NCI-H1092 treated with DMSO at 0.1 percent for 48 hours (cell line): ENCODE results near the gene ZRANB2.

Experiments
- DNase-seq: peaks from one replicate; lab custom pipeline; 2025; lab: John Stamatoyannopoulos, UW

ZRANB2 gene

GRCh38 chr1:71068325-71069240 lies 12.3 kb downstream of the ZRANB2 start:
- DNase-seq, result no peak

GRCh38 chr1:71054791-71055190 lies 26.0 kb downstream of the ZRANB2 start:
- no peak for DNase-seq

DNA sequence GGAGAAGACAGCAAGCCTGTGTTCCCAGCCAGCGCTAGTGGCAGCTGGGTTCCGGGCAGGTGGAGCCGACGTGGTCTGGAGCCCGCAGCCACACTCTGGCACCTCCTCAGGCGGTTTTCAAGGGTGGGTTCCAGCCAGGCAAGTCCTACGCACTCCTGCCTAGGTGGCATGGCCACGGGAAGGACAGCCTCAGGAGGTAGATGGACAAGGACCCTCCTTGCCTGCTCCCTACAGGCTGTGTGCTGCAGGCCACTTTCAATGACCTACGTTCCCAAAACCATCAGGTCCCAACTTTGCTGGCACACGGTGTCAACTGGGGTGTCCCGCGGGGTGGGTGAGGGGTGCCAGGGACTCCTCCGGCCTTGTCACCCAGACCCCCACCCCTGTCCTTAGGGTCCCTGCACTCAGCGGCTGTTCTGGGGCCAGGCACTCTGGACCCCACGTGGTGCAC lies 26.5 kb downstream of the ZRANB2 start:
- no peak for DNase-seq

DNA sequence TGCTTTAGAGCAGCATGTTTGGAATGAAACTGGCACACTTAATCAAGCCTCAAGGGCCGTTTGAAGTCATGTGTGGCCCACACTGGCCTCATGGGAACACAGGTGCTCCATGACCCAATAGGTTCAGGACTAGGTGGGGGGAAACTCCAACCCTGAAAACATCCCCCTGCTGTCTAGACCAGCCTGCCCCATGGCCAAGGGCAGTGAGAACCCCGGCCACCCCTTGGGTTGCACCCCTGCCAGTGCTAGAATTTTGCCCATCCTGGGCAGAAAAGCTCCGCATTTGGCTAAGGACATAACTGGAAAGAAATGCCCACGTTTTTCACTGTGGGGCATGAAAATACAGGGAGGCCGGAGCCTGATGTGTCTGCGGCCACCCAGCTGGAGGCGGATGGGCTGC lies 27.1 kb downstream of the ZRANB2 start:
- DNase-seq, result no peak

- no peak for DNase-seq
These were observed 27.7 kb downstream of the ZRANB2 start for GRCh38 chr1:71053146-71053545.

GRCh38 chr1:71049951-71050598 lies 30.8 kb downstream of the ZRANB2 start:
- peak; percentile 62 for DNase-seq

GRCh38 chr1:71047635-71048607 lies 32.9 kb downstream of the ZRANB2 start, which contains the start of gene PTGER3:
TSS of gene PTGER3 (minus strand) at chr1:71047816. CDS start at chr1:71047577, 239 bp downstream.
- peak; percentile 28 for DNase-seq

DNA sequence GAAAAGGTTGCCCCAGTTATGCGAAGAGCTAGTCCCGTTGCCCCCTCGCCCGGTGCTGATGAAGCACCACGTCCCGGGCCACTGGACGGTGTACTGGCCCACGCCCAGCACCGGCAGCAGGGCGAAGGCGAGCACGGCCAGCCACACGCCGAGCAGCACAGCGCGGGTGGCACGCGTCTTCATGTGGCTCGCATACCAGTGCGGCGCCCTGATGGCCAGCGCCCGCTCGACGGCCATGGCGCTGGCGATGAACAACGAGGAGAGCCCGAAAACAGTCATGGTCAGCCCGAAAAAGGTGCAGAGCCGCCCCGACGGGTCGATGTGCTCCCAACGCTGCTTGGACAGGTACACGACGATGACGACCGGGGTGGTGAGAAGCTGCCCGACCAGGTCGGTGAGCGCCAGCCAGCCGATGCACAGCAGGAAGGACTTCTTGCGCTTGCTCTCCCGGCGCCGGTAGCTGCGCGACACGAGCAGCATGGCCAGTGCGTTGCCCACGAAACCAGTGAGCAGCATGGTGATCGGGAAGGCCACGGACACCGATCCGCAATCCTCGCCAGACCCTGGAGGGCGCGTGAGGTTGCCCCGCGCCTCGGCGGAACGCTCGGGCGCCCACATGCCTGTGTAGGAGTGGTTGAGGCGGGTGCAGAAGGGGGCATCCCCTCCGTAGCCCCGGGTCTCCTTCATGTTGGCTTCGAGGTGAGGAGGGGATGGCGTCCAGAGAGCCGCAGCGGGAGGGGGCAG lies 33.8 kb downstream of the ZRANB2 start:
- no peak for DNase-seq

DNA sequence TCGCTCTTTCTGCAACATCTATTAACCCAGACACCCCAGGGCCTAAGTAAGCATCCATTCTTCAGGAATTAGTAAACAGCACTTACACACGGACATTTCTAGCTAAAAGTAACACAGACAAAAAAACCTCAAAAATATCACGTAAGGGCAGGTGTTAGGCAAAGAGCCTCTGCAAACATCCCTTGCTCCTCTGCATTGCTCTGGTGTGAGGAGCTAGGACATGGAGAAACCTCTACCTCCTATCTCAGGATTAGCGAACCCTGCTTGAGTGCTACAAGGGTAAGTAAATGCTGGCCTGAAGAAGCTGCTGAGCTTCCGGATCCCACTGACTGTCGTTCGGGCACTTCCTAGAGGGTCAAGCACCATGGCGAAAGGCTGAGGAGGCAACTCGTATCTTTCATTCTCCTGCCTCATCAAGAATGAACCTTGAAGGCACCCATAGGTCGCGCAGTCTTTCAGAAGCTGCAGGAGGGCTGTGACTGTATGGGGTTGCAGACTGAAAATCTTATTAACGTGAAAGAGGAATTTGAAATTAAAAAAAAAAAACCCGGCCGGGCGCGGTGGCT lies 35.3 kb downstream of the ZRANB2 start:
- DNase-seq, result no peak

- DNase-seq, result no peak
These were observed 36.0 kb downstream of the ZRANB2 start for GRCh38 chr1:71044833-71045232.

DNA sequence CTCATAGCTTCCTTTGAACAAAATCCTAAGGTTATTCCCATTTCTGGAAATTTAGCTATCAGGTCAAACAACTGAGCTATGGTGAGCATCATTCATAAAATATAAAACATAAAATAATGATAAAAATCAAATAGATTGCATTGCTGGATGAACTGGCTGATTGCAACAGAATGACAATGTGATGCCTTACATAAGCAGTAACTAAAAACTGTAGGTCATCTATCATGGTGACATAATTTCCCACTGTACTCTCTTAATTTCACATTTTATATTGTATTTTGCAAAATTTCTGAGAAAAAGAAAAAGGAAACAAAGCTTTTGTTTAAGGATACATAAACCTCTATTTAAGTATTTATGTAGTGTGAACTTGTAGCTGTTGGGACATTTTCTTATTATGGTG lies 37.8 kb downstream of the ZRANB2 start:
- no peak for DNase-seq

DNA sequence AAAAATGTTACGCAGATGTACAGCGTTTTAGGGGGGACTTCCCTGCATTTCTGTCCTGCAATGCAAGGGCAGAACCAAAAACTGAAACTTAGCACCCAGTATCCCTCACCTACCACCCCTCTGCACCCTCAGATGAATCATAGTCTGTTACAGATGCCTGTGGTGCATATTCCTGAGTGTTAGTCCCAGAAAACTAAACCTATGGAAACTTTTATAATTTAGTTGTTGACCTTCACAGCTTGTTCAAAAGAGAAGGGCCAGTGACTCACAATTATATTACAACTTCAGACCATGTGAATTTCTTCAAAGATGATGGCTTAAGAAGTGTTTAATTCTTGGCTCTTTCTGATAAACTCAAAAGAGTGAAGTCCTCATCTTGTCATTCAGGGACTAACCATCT lies 39.0 kb downstream of the ZRANB2 start:
- no peak for DNase-seq

- no peak for DNase-seq
These were observed 41.1 kb downstream of the ZRANB2 start for GRCh38 chr1:71039661-71040262.

DNA sequence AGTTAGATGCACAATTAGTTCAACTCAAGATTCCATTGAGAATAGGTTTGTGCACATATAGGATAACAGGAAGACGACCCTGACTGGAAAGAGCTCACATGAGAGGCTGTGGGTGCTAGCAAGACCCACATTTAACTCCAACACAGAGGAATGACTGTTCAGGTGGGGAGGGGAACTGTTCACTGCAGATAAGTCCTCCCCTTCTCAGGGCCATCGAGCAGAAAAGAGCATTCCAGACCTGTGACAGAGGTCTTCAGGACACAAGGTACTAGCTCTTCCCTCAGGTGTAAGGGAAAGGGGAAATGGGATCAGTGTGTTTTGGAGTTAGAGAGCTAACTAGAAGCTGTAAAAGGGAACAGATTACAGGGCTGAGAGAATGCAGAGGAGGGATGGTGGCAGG lies 41.9 kb downstream of the ZRANB2 start:
- DNase-seq, result no peak

- DNase-seq, result no peak
These were observed 42.8 kb downstream of the ZRANB2 start for GRCh38 chr1:71037829-71038620.

- DNase-seq, result no peak
These were observed 43.8 kb downstream of the ZRANB2 start for GRCh38 chr1:71037066-71037465.

- DNase-seq, result no peak
These were observed 47.7 kb downstream of the ZRANB2 start for GRCh38 chr1:71033136-71033535.

GRCh38 chr1:71031426-71031825 lies 49.4 kb downstream of the ZRANB2 start:
- DNase-seq, result no peak

DNA sequence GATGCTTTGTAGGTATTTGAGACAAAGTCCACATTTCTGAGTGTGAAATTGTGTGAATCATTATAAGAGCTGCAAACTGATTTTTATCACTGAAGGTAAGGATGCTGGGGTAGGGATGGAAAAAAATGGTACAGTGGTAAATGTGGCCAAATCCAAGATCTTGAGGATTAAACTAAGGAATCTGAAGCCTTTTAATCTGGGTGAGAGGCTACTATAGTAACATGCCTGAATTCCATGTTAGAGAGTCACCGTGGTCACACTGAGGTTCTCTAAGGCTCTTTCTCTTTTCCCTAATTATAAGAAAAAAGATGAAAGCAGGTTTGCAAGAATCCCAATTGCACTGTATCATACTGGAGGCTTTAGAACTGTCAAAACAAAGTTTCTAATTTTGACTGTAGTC lies 50.8 kb downstream of the ZRANB2 start:
- DNase-seq, result no peak

- DNase-seq, result no peak
These were observed 51.9 kb downstream of the ZRANB2 start for GRCh38 chr1:71028981-71029380.
